ENCODE measurements around the gene MME. TPM values are rescaled to one million over a fixed set of nuclear protein-coding genes. Genes with fewer than 3 reads are reported as not detected.

The MME gene
- total and polyA plus RNA-seq, 3 donors from 2014 or later: 5.4 to 6.3 (median 5.5) TPM

- TF ChIP-seq POLR2A (IDR thresholded peaks at IDR 0.05): no peak
- 96 to 100% methylated on average over 1 of the region's 1 CpG for WGBS, 2 donors
- Histone ChIP-seq H3K36me3 (ENCODE audit: low read depth, missing control alignments) (no peaks in the 10 kb centered on the region), H3K27me3 (no peaks in the 10 kb centered on the region), H3K27ac (no peak overlapping the region), H3K4me3 (no peak overlapping the region), H3K4me1 (no peaks in the 10 kb centered on the region), H3K9me3 (no peaks in the 10 kb centered on the region)
- DNase-seq: no peak
- intact Hi-C loops (cut with DNase I; ENCODE audit: low total_unique reads): no loop called here
Observed at GRCh38 chr3:155086051-155086450, 5.9 kb downstream of the MME start.

GRCh38 chr3:155088706-155089345, 8.7 kb downstream of the MME start:
- Histone ChIP-seq H3K36me3 (ENCODE audit: low read depth, missing control alignments) (no peaks in the 10 kb centered on the region), H3K4me1 (no peaks in the 10 kb centered on the region), H3K27ac (no peak overlapping the region), H3K9me3 (no peaks in the 10 kb centered on the region), H3K4me3 (no peak overlapping the region), H3K27me3 (no peaks in the 10 kb centered on the region)
- no peak for TF ChIP-seq POLR2A (IDR thresholded peaks at IDR 0.05)
- no peak for TF ChIP-seq CTCF (IDR thresholded peaks at IDR 0.05)
- 92 to 93% methylated on average over 2 of the region's 2 CpGs for WGBS, 2 donors
- DNase-seq: no peak
- intact Hi-C loops (cut with DNase I; ENCODE audit: low total_unique reads): no loop called here

DNA sequence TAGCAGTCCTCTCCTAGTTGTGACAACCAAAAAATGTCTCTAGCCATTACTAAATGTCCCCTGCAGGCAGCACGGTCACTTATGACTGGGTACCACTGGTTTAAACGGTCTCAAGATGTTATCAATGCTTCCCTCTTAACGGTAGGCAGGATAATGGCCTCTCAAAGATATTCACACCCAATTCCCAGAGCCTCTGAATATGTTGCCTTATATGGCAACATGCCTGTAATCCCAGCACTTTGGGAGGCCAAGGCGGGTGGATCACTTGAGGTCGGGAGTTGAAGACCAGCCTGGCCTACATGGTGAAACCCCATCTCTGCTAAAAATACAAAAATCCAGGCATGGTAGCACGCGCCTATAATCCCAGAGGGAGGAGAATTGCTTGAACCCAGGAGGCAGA, 9.4 kb downstream of the MME start:
- no peaks in the 10 kb centered on the region for H3K4me1 ChIP-seq
- intact Hi-C loops (cut with DNase I; ENCODE audit: low total_unique reads): no loop called here
- DNase-seq: no peak
- H3K4me3 ChIP-seq: no peak overlapping the region
- H3K9me3 ChIP-seq: no peaks in the 10 kb centered on the region
- no peak overlapping the region for H3K27ac ChIP-seq
- H3K36me3 ChIP-seq (ENCODE audit: low read depth, missing control alignments): no peaks in the 10 kb centered on the region
- WGBS, 2 donors: 89 to 93% methylated on average over 7 of the region's 7 CpGs
- TF ChIP-seq CTCF (IDR thresholded peaks at IDR 0.05) (no peak), POLR2A (IDR thresholded peaks at IDR 0.05) (no peak)
- H3K27me3 ChIP-seq: no peaks in the 10 kb centered on the region

DNA sequence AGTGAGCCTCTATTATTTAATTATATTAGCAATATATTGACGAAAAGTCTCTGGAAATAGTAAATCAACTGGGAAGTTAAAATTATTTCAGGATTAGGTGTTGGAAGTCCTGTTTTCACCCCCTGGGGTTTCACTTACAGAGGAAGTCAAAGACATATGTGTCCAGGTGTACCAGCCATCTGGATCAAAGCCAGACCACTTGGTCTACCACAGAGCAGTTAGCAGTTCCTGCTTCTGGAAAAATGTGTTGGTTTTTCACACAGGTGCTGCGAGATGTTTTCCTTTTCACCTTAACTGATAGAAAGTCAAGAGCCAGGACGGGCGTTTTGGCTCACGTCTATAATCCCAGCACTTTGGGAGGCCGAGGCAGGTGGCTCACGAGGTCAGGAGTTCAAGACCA, 13.1 kb downstream of the MME start:
- Histone ChIP-seq H3K9me3 (no peaks in the 10 kb centered on the region), H3K27me3 (no peaks in the 10 kb centered on the region), H3K36me3 (ENCODE audit: low read depth, missing control alignments) (no peaks in the 10 kb centered on the region), H3K4me1 (no peaks in the 10 kb centered on the region), H3K27ac (no peak overlapping the region), H3K4me3 (no peak overlapping the region)
- intact Hi-C loops (cut with DNase I; ENCODE audit: low total_unique reads): no loop called here
- TF ChIP-seq CTCF (IDR thresholded peaks at IDR 0.05): no peak
- TF ChIP-seq POLR2A (IDR thresholded peaks at IDR 0.05): no peak
- 84 to 91% methylated on average over 7 of the region's 7 CpGs for WGBS, 2 donors
- no peak for DNase-seq

DNA sequence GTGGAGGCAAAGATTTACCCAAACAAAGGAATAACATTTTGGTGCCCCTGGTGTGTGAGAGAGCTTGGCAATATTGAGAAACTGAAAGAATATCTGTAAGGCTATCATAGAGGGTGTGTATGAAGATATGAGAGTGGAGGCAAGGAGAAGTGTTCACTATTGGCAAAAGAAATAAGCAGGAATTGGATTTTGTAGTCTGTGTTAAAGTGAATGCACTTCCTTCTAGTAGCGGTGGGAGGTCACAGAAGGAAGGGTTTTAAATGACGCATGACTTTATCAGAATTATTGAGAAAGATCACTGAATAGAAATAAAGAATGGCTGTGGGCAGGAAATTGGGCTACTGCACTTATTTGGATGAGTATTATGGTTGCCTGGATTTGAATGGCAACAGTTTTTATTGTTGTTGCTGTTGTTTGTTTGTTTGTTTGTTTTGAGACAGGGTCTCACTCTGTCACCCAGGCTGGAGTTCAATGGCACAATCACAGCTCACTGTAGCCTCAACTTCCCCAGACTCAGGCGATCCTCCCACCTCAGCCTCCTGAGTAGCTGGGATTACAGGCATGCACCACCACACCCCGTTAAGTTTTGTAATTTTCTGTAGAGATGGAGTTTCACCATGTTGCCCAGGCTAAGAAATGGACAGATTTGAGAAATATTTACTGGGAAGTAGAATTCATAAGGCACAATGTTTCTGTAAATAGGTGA, 16.3 kb downstream of the MME start:
- no peak for TF ChIP-seq POLR2A (IDR thresholded peaks at IDR 0.05)
- TF ChIP-seq CTCF (IDR thresholded peaks at IDR 0.05): no peak

More for the DNA sequence above, 16.3 kb downstream of the MME start:
- no peaks in the 10 kb centered on the region for H3K9me3 ChIP-seq
- no peaks in the 10 kb centered on the region for H3K4me1 ChIP-seq
- H3K4me3 ChIP-seq: no peak overlapping the region
- intact Hi-C loops (cut with DNase I; ENCODE audit: low total_unique reads): no loop called here
- no peak overlapping the region for H3K27ac ChIP-seq
- DNase-seq: no peak
- WGBS, 2 donors: 92 to 97% methylated on average over 4 of the region's 4 CpGs
- H3K27me3 ChIP-seq: no peaks in the 10 kb centered on the region
- H3K36me3 ChIP-seq (ENCODE audit: low read depth, missing control alignments): no peaks in the 10 kb centered on the region
